ENCODE results near the gene TRIM67. TPM values are rescaled to one million over a fixed set of nuclear protein-coding genes. Genes with fewer than 3 reads are reported as not detected.

TRIM67 gene
- total and polyA plus RNA-seq, 2 donors (not counting 1 experiment from before 2014, with no cell fraction given), result not detected

DNA sequence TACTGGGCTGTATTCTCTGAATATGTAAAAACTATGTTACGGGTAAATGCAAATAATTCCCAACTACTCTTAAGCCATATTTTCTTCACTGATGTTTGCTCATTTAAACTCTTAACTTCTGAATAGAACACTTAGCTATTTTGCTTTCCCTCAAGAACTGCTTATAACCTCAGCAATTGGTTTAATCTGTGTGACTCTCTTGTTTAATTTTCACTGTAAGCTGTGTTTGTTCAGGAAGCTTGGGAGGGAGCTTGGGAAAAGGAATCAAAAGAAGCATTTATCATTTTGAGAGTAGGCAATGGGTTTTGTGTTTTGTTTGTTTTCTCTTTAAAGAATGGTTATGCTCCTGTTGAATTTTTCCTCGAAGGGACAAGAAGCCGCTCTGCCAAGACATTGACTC lies 103.5 kb downstream of the TRIM67 start:
- H3K9me3 Mint-ChIP-seq (ENCODE audit: insufficient read depth), result no peaks in the 10 kb centered on the region
- Histone ChIP-seq H2AFZ (ENCODE audit: insufficient read depth, low read depth, low read length, poor library complexity, severe bottlenecking) (no peak overlapping the region), H3K9me3 (ENCODE audit: control extremely low read depth in 1 of 3, control insufficient read depth in 2 of 3, insufficient read depth in 1 of 3, low read length in 2 of 3) (no peaks in the 10 kb centered on the region), H3K79me2 (ENCODE audit: control insufficient read depth, insufficient read depth, low read length) (no peaks in the 10 kb centered on the region), H3K36me3 (replicated peaks in 1 of 2; ENCODE audit: control extremely low read depth in 1 of 2, control insufficient read depth in 1 of 2, extremely low read depth in 1 of 2, insufficient read depth in 2 of 2, low read length in 1 of 2) (peaks cover 29 to 60% of the 10 kb centered on the region in 2 experiments), H3K27me3 (replicated peaks in 1 of 4; ENCODE audit: control extremely low read depth in 1 of 4, control insufficient read depth in 3 of 4, insufficient read depth in 4 of 4, low read length in 3 of 4) (no peaks in the 10 kb centered on the region), H3K4me2 (replicated peaks; ENCODE audit: low read depth, low read length, poor library complexity, severe bottlenecking) (no peak overlapping the region), H3K4me3 (ENCODE audit: control extremely low read depth in 1 of 5, extremely low read depth in 1 of 5, insufficient read depth in 1 of 5, low read depth in 2 of 5, low read length in 4 of 5) (no peak overlapping the region), H3K9ac (ENCODE audit: low read length) (no peak overlapping the region), H3K27ac (ENCODE audit: low read length in 2 of 2) (no peak overlapping the region), H4K20me1 (ENCODE audit: control insufficient read depth, insufficient read depth, low read length, poor library complexity, severe bottlenecking) (no peaks in the 10 kb centered on the region), H3K4me1 (ENCODE audit: control insufficient read depth in 2 of 2, insufficient read depth in 2 of 2, low read length in 2 of 2) (no peaks in the 10 kb centered on the region)
- H3K27me3 Mint-ChIP-seq, result no peaks in the 10 kb centered on the region
- intact Hi-C loops (cut with micrococcal nuclease), result no loop called here
- ATAC-seq (ENCODE audit: low read depth) (no peak), DNase-seq (no peak)
- TF ChIP-seq EZH2 (IDR thresholded peaks at IDR 0.05; ENCODE audit: borderline replicate concordance, insufficient read depth, low read depth, low read length, poor library complexity, severe bottlenecking), result no peak
- TF ChIP-seq, protein P1, sequence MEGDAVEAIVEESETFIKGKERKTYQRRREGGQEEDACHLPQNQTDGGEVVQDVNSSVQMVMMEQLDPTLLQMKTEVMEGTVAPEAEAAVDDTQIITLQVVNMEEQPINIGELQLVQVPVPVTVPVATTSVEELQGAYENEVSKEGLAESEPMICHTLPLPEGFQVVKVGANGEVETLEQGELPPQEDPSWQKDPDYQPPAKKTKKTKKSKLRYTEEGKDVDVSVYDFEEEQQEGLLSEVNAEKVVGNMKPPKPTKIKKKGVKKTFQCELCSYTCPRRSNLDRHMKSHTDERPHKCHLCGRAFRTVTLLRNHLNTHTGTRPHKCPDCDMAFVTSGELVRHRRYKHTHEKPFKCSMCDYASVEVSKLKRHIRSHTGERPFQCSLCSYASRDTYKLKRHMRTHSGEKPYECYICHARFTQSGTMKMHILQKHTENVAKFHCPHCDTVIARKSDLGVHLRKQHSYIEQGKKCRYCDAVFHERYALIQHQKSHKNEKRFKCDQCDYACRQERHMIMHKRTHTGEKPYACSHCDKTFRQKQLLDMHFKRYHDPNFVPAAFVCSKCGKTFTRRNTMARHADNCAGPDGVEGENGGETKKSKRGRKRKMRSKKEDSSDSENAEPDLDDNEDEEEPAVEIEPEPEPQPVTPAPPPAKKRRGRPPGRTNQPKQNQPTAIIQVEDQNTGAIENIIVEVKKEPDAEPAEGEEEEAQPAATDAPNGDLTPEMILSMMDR (IDR thresholded peaks at IDR 0.05), result no peak
- POLR2A ChIA-PET, result interaction anchor here (0.6 kb wide), 1 partner anchor 11 kb away, joined by 4 read pairs; no protein-coding TSS in a partner anchor
- H3K4me1 Mint-ChIP-seq, result no peaks in the 10 kb centered on the region
- CTCF ChIA-PET, result no interaction called here
- no CpG with 5 or more reads among the region's 3 CpGs for WGBS (ENCODE audit: insufficient coverage)
- no peak overlapping the region for H3K4me3 Mint-ChIP-seq
- no peak overlapping the region for H3K27ac Mint-ChIP-seq

DNA sequence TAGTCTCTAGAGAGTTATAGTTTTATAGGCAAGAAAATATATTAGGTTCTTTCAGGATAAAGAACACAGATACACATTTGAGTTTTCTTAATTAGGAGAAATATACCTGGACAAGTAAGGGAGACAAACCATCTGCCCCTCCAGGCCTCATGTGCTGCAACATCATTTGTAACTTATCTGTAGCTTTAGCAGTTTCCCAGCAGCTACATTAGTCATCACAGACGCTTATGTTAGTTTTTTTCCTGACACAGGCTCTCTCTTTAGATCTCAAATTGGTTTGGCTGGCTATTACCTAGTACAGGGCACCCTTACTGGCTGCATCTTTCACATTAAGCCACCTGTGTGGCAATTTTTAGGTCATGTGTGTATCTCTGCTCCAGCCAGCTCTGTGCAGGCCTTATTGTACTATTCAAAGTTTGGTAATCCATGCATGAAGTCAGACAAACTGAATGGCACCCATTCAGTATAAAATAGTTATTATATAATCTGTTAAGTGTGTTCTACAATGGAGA lies 105.0 kb downstream of the TRIM67 start:
- intact Hi-C loops (cut with micrococcal nuclease), result no loop called here
- H3K9me3 Mint-ChIP-seq (ENCODE audit: insufficient read depth), result no peaks in the 10 kb centered on the region
- no peak overlapping the region for H3K4me3 Mint-ChIP-seq
- TF ChIP-seq, protein P1 (IDR thresholded peaks at IDR 0.05), result no peak
- no peak for TF ChIP-seq EZH2 (IDR thresholded peaks at IDR 0.05; ENCODE audit: borderline replicate concordance, insufficient read depth, low read depth, low read length, poor library complexity, severe bottlenecking)
- peaks cover 24 to 59% of the 10 kb centered on the region in 2 experiments for H3K36me3 ChIP-seq (replicated peaks in 1 of 2; ENCODE audit: control extremely low read depth in 1 of 2, control insufficient read depth in 1 of 2, extremely low read depth in 1 of 2, insufficient read depth in 2 of 2, low read length in 1 of 2)
- H3K27ac Mint-ChIP-seq, result no peak overlapping the region
- H3K27me3 Mint-ChIP-seq, result no peaks in the 10 kb centered on the region
- H2AFZ ChIP-seq (ENCODE audit: insufficient read depth, low read depth, low read length, poor library complexity, severe bottlenecking), result no peak overlapping the region
- WGBS (ENCODE audit: insufficient coverage), result no CpG with 5 or more reads among the region's 1 CpG
- H3K27ac ChIP-seq (ENCODE audit: low read length in 2 of 2), result no peak overlapping the region
- H3K9ac ChIP-seq (ENCODE audit: low read length), result no peak overlapping the region
- H4K20me1 ChIP-seq (ENCODE audit: control insufficient read depth, insufficient read depth, low read length, poor library complexity, severe bottlenecking), result no peaks in the 10 kb centered on the region
- H3K4me1 Mint-ChIP-seq, result no peaks in the 10 kb centered on the region
- H3K4me1 ChIP-seq (ENCODE audit: control insufficient read depth in 2 of 2, insufficient read depth in 2 of 2, low read length in 2 of 2), result no peaks in the 10 kb centered on the region
- H3K79me2 ChIP-seq (ENCODE audit: control insufficient read depth, insufficient read depth, low read length), result no peaks in the 10 kb centered on the region
- ChIA-PET CTCF (no interaction called here), POLR2A (no interaction called here)
- no peak overlapping the region for H3K4me3 ChIP-seq (ENCODE audit: control extremely low read depth in 1 of 5, extremely low read depth in 1 of 5, insufficient read depth in 1 of 5, low read depth in 2 of 5, low read length in 4 of 5)
- no peak overlapping the region for H3K4me2 ChIP-seq (replicated peaks; ENCODE audit: low read depth, low read length, poor library complexity, severe bottlenecking)
- DNase-seq (no peak), ATAC-seq (ENCODE audit: low read depth) (no peak)
- no peaks in the 10 kb centered on the region for H3K27me3 ChIP-seq (replicated peaks in 1 of 4; ENCODE audit: control extremely low read depth in 1 of 4, control insufficient read depth in 3 of 4, insufficient read depth in 4 of 4, low read length in 3 of 4)
- no peaks in the 10 kb centered on the region for H3K9me3 ChIP-seq (ENCODE audit: control extremely low read depth in 1 of 3, control insufficient read depth in 2 of 3, insufficient read depth in 1 of 3, low read length in 2 of 3)

Other genes with a start within 250 kb of the TRIM67 start
- 55.0 TPM in 2 replicates for gene TTC13, start 183.2 kb upstream of the TRIM67 start, total RNA-seq
- gene TTC13, start 183.2 kb upstream of the TRIM67 start, polyA plus RNA-seq, result 33.9 and 39.8 TPM in 2 replicates
- 10.7 and 12.0 TPM in 2 replicates for gene ARV1, start 183.0 kb upstream of the TRIM67 start, total RNA-seq
- gene ARV1, start 183.0 kb upstream of the TRIM67 start, polyA plus RNA-seq, result 11.6 and 11.9 TPM in 2 replicates
- 5.6 and 6.1 TPM in 2 replicates for gene FAM89A, start 121.8 kb upstream of the TRIM67 start, total RNA-seq
- 1.5 and 3.2 TPM in 2 replicates for gene FAM89A, start 121.8 kb upstream of the TRIM67 start, polyA plus RNA-seq
- gene GNPAT, start 79.2 kb downstream of the TRIM67 start, total RNA-seq, result 48.0 and 49.0 TPM in 2 replicates
- 19.5 and 23.1 TPM in 2 replicates for gene GNPAT, start 79.2 kb downstream of the TRIM67 start, polyA plus RNA-seq
- gene EXOC8, start 175.8 kb downstream of the TRIM67 start, total RNA-seq, result 32.5 and 32.6 TPM in 2 replicates
- 10.0 and 11.8 TPM in 2 replicates for gene EXOC8, start 175.8 kb downstream of the TRIM67 start, polyA plus RNA-seq
- 13.4 and 15.9 TPM in 2 replicates for gene SPRTN, start 176.2 kb downstream of the TRIM67 start, total RNA-seq
- 3.5 and 12.3 TPM in 2 replicates for gene SPRTN, start 176.2 kb downstream of the TRIM67 start, polyA plus RNA-seq